ENCODE data around the gene GTPBP1.

Gene GTPBP1

DNA sequence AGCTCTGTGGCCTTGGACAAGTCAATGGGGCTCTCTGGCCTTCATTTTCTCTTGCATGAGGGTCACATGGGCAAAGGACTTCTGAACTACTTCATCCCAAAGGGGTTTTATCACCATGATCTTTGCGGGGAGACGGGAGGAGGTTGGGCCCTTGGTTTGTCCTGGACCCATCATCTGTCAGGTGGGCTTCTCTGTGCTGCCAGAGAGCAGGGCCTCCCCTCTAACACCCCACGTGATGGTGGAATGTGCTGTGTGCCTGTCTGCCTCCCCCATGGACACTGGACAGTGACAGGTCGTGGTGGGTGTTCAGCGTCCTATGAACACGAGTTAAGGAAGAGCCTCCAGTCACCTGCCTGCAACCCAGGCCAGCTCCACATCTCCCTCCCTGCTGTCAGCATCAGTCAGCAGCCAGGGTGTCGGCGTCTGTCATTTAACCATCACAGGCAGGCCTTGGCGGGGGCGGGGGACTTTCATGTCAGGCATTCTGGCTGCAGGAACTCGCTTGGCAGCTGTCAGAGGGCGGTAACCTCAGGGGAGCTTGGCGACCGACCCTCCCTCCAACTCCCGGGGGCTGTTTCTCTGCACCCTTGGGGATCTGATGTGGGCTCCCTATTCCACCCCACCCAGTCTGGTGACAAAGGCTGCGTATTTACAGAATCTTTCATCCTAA, 52.7 kb downstream of the GTPBP1 start:
- peaks cover 10% of the 10 kb centered on the region for H3K27me3 ChIP-seq (ENCODE audit: control insufficient read depth, insufficient read depth, low read length)
- no peak overlapping the region for H3K27ac ChIP-seq (ENCODE audit: low read length)
- no peak overlapping the region for H3K9ac ChIP-seq (ENCODE audit: low read length)
- H3K4me1 ChIP-seq (ENCODE audit: control insufficient read depth, low read depth, low read length), result peaks cover 5% of the 10 kb centered on the region
- H3K4me3 ChIP-seq (ENCODE audit: low read length), result no peak overlapping the region
- no peaks in the 10 kb centered on the region for H3K9me3 ChIP-seq (ENCODE audit: control insufficient read depth, low read depth, low read length)
- H3K36me3 ChIP-seq (ENCODE audit: control insufficient read depth, low read depth, low read length), result no peaks in the 10 kb centered on the region

GRCh38 chr22:38759005-38759404, 53.3 kb downstream of the GTPBP1 start:
- Histone ChIP-seq H3K27me3 (ENCODE audit: control insufficient read depth, insufficient read depth, low read length) (peaks cover 10% of the 10 kb centered on the region), H3K27ac (ENCODE audit: low read length) (no peak overlapping the region), H3K9ac (ENCODE audit: low read length) (no peak overlapping the region), H3K9me3 (ENCODE audit: control insufficient read depth, low read depth, low read length) (no peaks in the 10 kb centered on the region), H3K4me1 (ENCODE audit: control insufficient read depth, low read depth, low read length) (peaks cover 4% of the 10 kb centered on the region), H3K36me3 (ENCODE audit: control insufficient read depth, low read depth, low read length) (no peaks in the 10 kb centered on the region), H3K4me3 (ENCODE audit: low read length) (no peak overlapping the region)

DNA sequence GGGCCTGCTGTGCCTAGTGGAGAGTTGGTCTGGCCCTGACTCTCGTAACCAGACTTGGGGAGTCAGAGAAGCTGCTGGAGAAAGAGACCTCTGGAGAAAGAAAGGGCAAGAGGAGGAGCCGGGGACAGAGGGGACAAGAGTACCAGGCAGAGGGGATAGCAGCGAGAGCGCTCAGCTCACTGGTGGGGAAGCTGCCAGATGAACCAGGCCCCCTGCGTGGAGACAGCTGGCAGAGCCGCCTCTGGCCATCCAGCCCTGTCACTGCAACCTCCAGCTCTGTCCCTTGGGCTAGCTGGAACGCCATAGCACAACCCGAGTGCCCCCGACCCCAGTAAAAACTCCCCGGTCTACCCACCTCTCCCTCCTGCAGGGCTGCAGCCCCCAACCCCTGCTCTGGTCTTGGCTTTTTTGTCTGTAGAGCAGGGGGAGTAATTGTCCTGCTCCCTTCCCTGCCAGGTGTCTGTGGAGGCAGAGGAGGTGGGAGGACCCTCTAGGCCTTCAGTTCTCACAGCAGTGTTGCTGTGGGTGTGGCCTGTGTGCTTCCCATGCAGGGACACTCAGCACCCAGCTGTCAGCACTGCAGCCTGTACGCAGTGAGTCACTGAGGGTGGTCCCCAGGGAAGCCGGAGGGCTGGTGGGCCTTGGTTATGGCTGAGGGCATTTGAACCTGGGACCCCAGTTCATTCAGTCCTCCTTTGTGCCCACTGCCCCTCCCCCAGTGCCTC, 54.9 kb downstream of the GTPBP1 start:
- Histone ChIP-seq H3K9me3 (ENCODE audit: control insufficient read depth, low read depth, low read length) (no peaks in the 10 kb centered on the region), H3K9ac (ENCODE audit: low read length) (no peak overlapping the region), H3K4me1 (ENCODE audit: control insufficient read depth, low read depth, low read length) (no peaks in the 10 kb centered on the region), H3K36me3 (ENCODE audit: control insufficient read depth, low read depth, low read length) (no peaks in the 10 kb centered on the region), H3K4me3 (ENCODE audit: low read length) (no peak overlapping the region), H3K27ac (ENCODE audit: low read length) (no peak overlapping the region), H3K27me3 (ENCODE audit: control insufficient read depth, insufficient read depth, low read length) (peaks cover 10% of the 10 kb centered on the region)

- Histone ChIP-seq H3K4me3 (ENCODE audit: low read length) (no peak overlapping the region), H3K27me3 (ENCODE audit: control insufficient read depth, insufficient read depth, low read length) (peaks cover 8% of the 10 kb centered on the region), H3K27ac (ENCODE audit: low read length) (no peak overlapping the region), H3K9me3 (ENCODE audit: control insufficient read depth, low read depth, low read length) (no peaks in the 10 kb centered on the region), H3K4me1 (ENCODE audit: control insufficient read depth, low read depth, low read length) (no peaks in the 10 kb centered on the region), H3K36me3 (ENCODE audit: control insufficient read depth, low read depth, low read length) (no peaks in the 10 kb centered on the region), H3K9ac (ENCODE audit: low read length) (no peak overlapping the region)
Observed at GRCh38 chr22:38761202-38762162, 55.7 kb downstream of the GTPBP1 start.

GRCh38 chr22:38762551-38762983, 56.8 kb downstream of the GTPBP1 start:
- H3K9me3 ChIP-seq (ENCODE audit: control insufficient read depth, low read depth, low read length), result no peaks in the 10 kb centered on the region
- H3K27ac ChIP-seq (ENCODE audit: low read length), result no peak overlapping the region
- H3K36me3 ChIP-seq (ENCODE audit: control insufficient read depth, low read depth, low read length), result no peaks in the 10 kb centered on the region
- H3K27me3 ChIP-seq (ENCODE audit: control insufficient read depth, insufficient read depth, low read length), result no peaks in the 10 kb centered on the region
- no peaks in the 10 kb centered on the region for H3K4me1 ChIP-seq (ENCODE audit: control insufficient read depth, low read depth, low read length)
- H3K4me3 ChIP-seq (ENCODE audit: low read length), result no peak overlapping the region
- no peak overlapping the region for H3K9ac ChIP-seq (ENCODE audit: low read length)

- Histone ChIP-seq H3K9me3 (ENCODE audit: control insufficient read depth, low read depth, low read length) (no peaks in the 10 kb centered on the region), H3K27ac (ENCODE audit: low read length) (no peak overlapping the region), H3K27me3 (ENCODE audit: control insufficient read depth, insufficient read depth, low read length) (no peaks in the 10 kb centered on the region), H3K36me3 (ENCODE audit: control insufficient read depth, low read depth, low read length) (no peaks in the 10 kb centered on the region), H3K9ac (ENCODE audit: low read length) (no peak overlapping the region), H3K4me1 (ENCODE audit: control insufficient read depth, low read depth, low read length) (no peaks in the 10 kb centered on the region), H3K4me3 (ENCODE audit: low read length) (no peak overlapping the region)
Observed at GRCh38 chr22:38766076-38766777, 60.5 kb downstream of the GTPBP1 start.

DNA sequence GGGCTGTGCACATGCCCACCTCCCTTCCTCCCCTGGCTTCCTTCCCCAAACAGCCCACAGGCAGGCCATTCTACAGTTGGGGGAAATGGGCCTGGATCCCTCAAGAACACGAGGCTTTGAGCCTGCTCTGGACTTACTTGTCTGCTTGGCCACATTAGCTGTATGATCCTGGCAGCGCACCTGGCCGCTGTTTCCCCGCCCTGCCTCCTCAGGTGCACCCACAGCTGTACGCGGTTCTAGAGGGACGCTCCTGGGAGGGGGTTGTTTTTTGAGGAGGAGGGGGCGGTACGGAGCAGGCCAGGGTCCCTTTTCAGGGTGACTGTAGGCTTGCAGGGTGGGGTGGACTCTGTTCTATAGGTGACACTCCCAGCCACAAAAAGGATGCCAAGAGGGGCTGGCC, 61.6 kb downstream of the GTPBP1 start:
- Histone ChIP-seq H3K4me3 (ENCODE audit: low read length) (no peak overlapping the region), H3K9me3 (ENCODE audit: control insufficient read depth, low read depth, low read length) (no peaks in the 10 kb centered on the region), H3K36me3 (ENCODE audit: control insufficient read depth, low read depth, low read length) (no peaks in the 10 kb centered on the region), H3K9ac (ENCODE audit: low read length) (no peak overlapping the region), H3K27me3 (ENCODE audit: control insufficient read depth, insufficient read depth, low read length) (no peaks in the 10 kb centered on the region), H3K4me1 (ENCODE audit: control insufficient read depth, low read depth, low read length) (no peaks in the 10 kb centered on the region), H3K27ac (ENCODE audit: low read length) (no peak overlapping the region)

DNA sequence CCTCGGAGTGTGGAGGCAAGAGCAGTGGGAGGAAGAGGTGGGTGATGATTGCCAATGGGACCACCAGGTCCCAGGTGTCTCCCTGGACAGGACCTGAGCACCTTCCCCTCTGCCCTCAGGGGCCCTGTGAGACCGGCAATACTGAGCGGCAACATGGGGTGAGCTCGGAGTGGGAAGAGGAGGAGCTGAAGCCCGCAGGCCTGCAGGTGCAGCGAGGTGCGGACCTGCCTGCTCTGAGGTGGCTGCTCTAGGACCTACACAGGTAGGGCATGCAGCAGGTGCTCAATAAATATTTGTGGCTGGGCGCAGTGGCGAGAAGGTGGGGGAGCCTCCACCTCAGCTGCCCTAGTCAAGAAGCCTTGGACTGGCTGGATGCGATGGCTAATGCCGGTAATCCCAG, 62.3 kb downstream of the GTPBP1 start:
- no peaks in the 10 kb centered on the region for H3K27me3 ChIP-seq (ENCODE audit: control insufficient read depth, insufficient read depth, low read length)
- no peak overlapping the region for H3K9ac ChIP-seq (ENCODE audit: low read length)
- no peak overlapping the region for H3K4me3 ChIP-seq (ENCODE audit: low read length)
- H3K27ac ChIP-seq (ENCODE audit: low read length), result no peak overlapping the region
- H3K4me1 ChIP-seq (ENCODE audit: control insufficient read depth, low read depth, low read length), result no peaks in the 10 kb centered on the region
- no peaks in the 10 kb centered on the region for H3K36me3 ChIP-seq (ENCODE audit: control insufficient read depth, low read depth, low read length)
- no peaks in the 10 kb centered on the region for H3K9me3 ChIP-seq (ENCODE audit: control insufficient read depth, low read depth, low read length)

DNA sequence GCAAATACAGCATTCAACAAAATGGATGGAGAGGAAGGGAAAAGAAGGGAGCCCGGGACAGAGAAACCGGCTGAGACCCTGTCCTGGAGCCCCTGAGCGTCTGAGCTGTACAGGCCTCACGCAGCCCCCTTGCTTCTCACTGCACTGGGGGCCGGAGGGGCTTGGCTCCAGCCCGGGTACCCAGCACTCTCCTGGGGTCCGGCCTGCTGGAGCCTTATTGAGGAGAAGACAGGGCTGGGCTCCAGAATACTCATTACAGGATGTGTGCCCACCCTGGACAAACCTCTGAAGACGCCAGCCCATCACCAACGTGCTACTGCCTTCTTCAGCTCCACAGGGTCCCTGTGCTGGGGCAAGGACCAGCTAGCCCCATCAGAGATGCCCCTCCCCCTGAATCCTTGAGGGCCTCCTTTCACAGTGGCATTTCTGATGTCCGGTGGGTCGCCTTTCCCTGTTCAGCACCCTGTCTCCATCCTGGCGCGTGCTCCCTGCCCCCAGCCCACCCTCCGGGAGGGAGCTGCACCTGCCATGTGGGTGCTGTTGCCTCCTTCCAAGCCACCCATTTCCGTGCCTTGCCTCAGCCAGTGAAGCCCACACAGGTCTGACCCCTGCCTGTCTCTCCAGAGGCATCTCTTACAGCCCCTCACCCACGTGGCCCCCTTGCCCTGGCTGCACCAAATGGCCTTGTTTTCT, 64.7 kb downstream of the GTPBP1 start:
- H3K4me3 ChIP-seq (ENCODE audit: low read length), result no peak overlapping the region
- H3K4me1 ChIP-seq (ENCODE audit: control insufficient read depth, low read depth, low read length), result no peaks in the 10 kb centered on the region
- H3K27me3 ChIP-seq (ENCODE audit: control insufficient read depth, insufficient read depth, low read length), result no peaks in the 10 kb centered on the region
- H3K9me3 ChIP-seq (ENCODE audit: control insufficient read depth, low read depth, low read length), result no peaks in the 10 kb centered on the region
- no peaks in the 10 kb centered on the region for H3K36me3 ChIP-seq (ENCODE audit: control insufficient read depth, low read depth, low read length)
- H3K27ac ChIP-seq (ENCODE audit: low read length), result no peak overlapping the region
- H3K9ac ChIP-seq (ENCODE audit: low read length), result no peak overlapping the region

- Histone ChIP-seq H3K4me1 (ENCODE audit: control insufficient read depth, low read depth, low read length) (no peaks in the 10 kb centered on the region), H3K9me3 (ENCODE audit: control insufficient read depth, low read depth, low read length) (no peaks in the 10 kb centered on the region), H3K9ac (ENCODE audit: low read length) (no peak overlapping the region), H3K36me3 (ENCODE audit: control insufficient read depth, low read depth, low read length) (no peaks in the 10 kb centered on the region), H3K27me3 (ENCODE audit: control insufficient read depth, insufficient read depth, low read length) (no peaks in the 10 kb centered on the region), H3K4me3 (ENCODE audit: low read length) (no peak overlapping the region), H3K27ac (ENCODE audit: low read length) (no peak overlapping the region)
Observed at GRCh38 chr22:38772623-38772873, 66.8 kb downstream of the GTPBP1 start.

All from iPS-18a (cell line).